ENCODE results near the gene FAM83D.

FAM83D gene

GRCh38 chr20:38894091-38894847 lies 31.9 kb upstream of the FAM83D start:
- no peak for DNase-seq (ENCODE audit: low read depth in 1 of 2, low spot score in 1 of 2)

GRCh38 chr20:38895098-38895949 lies 30.9 kb upstream of the FAM83D start:
- DNase-seq (ENCODE audit: low read depth in 1 of 2, low spot score in 1 of 2): no peak

GRCh38 chr20:38896009-38896594 lies 30.1 kb upstream of the FAM83D start:
- no peak for DNase-seq (ENCODE audit: low read depth in 1 of 2, low spot score in 1 of 2)

GRCh38 chr20:38897267-38897666 lies 28.9 kb upstream of the FAM83D start:
- no peak for DNase-seq (ENCODE audit: low read depth in 1 of 2, low spot score in 1 of 2)

- no peak for DNase-seq (ENCODE audit: low read depth in 1 of 2, low spot score in 1 of 2)
Observed at GRCh38 chr20:38900606-38901005, 25.6 kb upstream of the FAM83D start.

- DNase-seq (ENCODE audit: low read depth in 1 of 2, low spot score in 1 of 2): no peak
Observed at GRCh38 chr20:38902601-38903000, 23.6 kb upstream of the FAM83D start.

GRCh38 chr20:38903335-38903734 lies 22.9 kb upstream of the FAM83D start:
- no peak for DNase-seq (ENCODE audit: low read depth in 1 of 2, low spot score in 1 of 2)

- no peak for DNase-seq (ENCODE audit: low read depth in 1 of 2, low spot score in 1 of 2)
Observed at GRCh38 chr20:38905375-38905774, 20.8 kb upstream of the FAM83D start.

- DNase-seq (ENCODE audit: low read depth in 1 of 2, low spot score in 1 of 2): no peak
Observed at GRCh38 chr20:38907918-38908677, 18.1 kb upstream of the FAM83D start.

GRCh38 chr20:38915355-38915754 lies 10.9 kb upstream of the FAM83D start:
- DNase-seq (ENCODE audit: low read depth in 1 of 2, low spot score in 1 of 2): no peak

GRCh38 chr20:38917657-38918056 lies 8.6 kb upstream of the FAM83D start:
- no peak for DNase-seq (ENCODE audit: low read depth in 1 of 2, low spot score in 1 of 2)

GRCh38 chr20:38918172-38918571 lies 8.0 kb upstream of the FAM83D start:
- DNase-seq (ENCODE audit: low read depth in 1 of 2, low spot score in 1 of 2): no peak

GRCh38 chr20:38919683-38920082 lies 6.5 kb upstream of the FAM83D start:
- DNase-seq (ENCODE audit: low read depth in 1 of 2, low spot score in 1 of 2): no peak

GRCh38 chr20:38920411-38920810 lies 5.8 kb upstream of the FAM83D start:
- DNase-seq (ENCODE audit: low read depth in 1 of 2, low spot score in 1 of 2): no peak

- DNase-seq (ENCODE audit: low read depth in 1 of 2, low spot score in 1 of 2): no peak
Observed at GRCh38 chr20:38920851-38921250, 5.4 kb upstream of the FAM83D start.

- no peak for DNase-seq (ENCODE audit: low read depth in 1 of 2, low spot score in 1 of 2)
Observed at GRCh38 chr20:38924718-38925117, 1.5 kb upstream of the FAM83D start.

GRCh38 chr20:38926934-38927616 lies 858 bp downstream of the FAM83D start:
- DNase-seq (ENCODE audit: low read depth in 1 of 2, low spot score in 1 of 2): no peak

GRCh38 chr20:38927902-38928578 lies 1.8 kb downstream of the FAM83D start:
- DNase-seq (ENCODE audit: low read depth in 1 of 2, low spot score in 1 of 2): no peak

- DNase-seq (ENCODE audit: low read depth in 1 of 2, low spot score in 1 of 2): no peak
Observed at GRCh38 chr20:38930242-38930569, 4.0 kb downstream of the FAM83D start.

GRCh38 chr20:38931984-38932383 lies 5.8 kb downstream of the FAM83D start:
- DNase-seq (ENCODE audit: low read depth in 1 of 2, low spot score in 1 of 2): no peak
